Hepatocyte (in vitro differentiated cells): ENCODE results near the gene PROK1.

Experiments
- EZH2 ChIP-seq: fragments of 200-600 bp; sonication (generic); IDR thresholded peaks from 2 replicates; pipeline ENCODE4 v1.6.1; 2016; ENCODE audit warnings: antibody characterized with exemption, mild to moderate bottlenecking, borderline replicate concordance
- EZH2phosphoT487 ChIP-seq: fragments of 200-600 bp; sonication (generic); IDR thresholded peaks from one replicate; pipeline ENCODE4 v1.6.1; 2018; ENCODE audit warnings: antibody characterized with exemption, mild to moderate bottlenecking, low read depth, moderate library complexity; ENCODE audit not compliant: unreplicated experiment, severe bottlenecking
- TF ChIP-seq, protein P1 (sequence below): fragments of 200-600 bp; sonication (generic); IDR thresholded peaks from 2 replicates; pipeline ENCODE4 v1.5.1; 2016; ENCODE audit warnings: antibody characterized with exemption, mild to moderate bottlenecking; ENCODE audit not compliant: poor library complexity

DNA sequence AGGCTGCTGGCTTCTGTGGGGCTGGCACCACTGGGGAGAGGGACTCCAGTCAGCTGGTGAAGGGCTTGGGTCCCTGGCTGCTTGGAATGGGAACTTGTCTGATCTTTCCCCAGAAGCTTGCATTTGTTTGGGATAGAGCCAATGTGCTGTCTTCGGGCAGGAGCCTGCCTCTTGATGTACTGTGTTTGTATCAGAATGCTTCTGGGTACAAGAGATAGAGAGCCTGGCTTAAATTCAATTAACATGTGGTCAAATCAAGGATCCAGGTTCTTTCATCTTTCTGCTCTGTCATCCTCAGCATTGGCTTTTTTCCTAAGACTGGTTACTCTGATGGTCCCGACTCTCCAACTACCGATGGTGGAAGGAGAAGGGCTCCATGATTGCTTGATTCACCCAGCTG lies 16.0 kb upstream of the PROK1 start:
- TF ChIP-seq, protein P1, sequence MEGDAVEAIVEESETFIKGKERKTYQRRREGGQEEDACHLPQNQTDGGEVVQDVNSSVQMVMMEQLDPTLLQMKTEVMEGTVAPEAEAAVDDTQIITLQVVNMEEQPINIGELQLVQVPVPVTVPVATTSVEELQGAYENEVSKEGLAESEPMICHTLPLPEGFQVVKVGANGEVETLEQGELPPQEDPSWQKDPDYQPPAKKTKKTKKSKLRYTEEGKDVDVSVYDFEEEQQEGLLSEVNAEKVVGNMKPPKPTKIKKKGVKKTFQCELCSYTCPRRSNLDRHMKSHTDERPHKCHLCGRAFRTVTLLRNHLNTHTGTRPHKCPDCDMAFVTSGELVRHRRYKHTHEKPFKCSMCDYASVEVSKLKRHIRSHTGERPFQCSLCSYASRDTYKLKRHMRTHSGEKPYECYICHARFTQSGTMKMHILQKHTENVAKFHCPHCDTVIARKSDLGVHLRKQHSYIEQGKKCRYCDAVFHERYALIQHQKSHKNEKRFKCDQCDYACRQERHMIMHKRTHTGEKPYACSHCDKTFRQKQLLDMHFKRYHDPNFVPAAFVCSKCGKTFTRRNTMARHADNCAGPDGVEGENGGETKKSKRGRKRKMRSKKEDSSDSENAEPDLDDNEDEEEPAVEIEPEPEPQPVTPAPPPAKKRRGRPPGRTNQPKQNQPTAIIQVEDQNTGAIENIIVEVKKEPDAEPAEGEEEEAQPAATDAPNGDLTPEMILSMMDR: no peak
- no peak for TF ChIP-seq EZH2phosphoT487
- TF ChIP-seq EZH2: no peak
